ENCODE data around the gene MEGF11. TPM values are rescaled to one million over a fixed set of nuclear protein-coding genes. Genes with fewer than 3 reads are reported as not detected.

Gene MEGF11
- total RNA-seq, 1 donor from 2014 or later: 0.25 TPM

- Histone ChIP-seq H3K4me1 (no peaks in the 10 kb centered on the region), H3K9me3 (no peaks in the 10 kb centered on the region), H3K27ac (no peak overlapping the region), H3K36me3 (no peaks in the 10 kb centered on the region), H3K4me3 (no peak overlapping the region), H3K27me3 (no peaks in the 10 kb centered on the region)
- DNase-seq (ENCODE audit: extremely low spot score in 2 of 2): no peak
- intact Hi-C loops (cut with DNase I): no loop called here
- TF ChIP-seq POLR2AphosphoS5 (IDR thresholded peaks at IDR 0.05; ENCODE audit: insufficient read depth in 1 of 2, low read depth in 1 of 2): no peak
- TF ChIP-seq POLR2A (IDR thresholded peaks at IDR 0.05): no peak
- TF ChIP-seq, protein P1, sequence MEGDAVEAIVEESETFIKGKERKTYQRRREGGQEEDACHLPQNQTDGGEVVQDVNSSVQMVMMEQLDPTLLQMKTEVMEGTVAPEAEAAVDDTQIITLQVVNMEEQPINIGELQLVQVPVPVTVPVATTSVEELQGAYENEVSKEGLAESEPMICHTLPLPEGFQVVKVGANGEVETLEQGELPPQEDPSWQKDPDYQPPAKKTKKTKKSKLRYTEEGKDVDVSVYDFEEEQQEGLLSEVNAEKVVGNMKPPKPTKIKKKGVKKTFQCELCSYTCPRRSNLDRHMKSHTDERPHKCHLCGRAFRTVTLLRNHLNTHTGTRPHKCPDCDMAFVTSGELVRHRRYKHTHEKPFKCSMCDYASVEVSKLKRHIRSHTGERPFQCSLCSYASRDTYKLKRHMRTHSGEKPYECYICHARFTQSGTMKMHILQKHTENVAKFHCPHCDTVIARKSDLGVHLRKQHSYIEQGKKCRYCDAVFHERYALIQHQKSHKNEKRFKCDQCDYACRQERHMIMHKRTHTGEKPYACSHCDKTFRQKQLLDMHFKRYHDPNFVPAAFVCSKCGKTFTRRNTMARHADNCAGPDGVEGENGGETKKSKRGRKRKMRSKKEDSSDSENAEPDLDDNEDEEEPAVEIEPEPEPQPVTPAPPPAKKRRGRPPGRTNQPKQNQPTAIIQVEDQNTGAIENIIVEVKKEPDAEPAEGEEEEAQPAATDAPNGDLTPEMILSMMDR (IDR thresholded peaks at IDR 0.05): no peak
Measured at GRCh38 chr15:66117841-66118240, 135.7 kb downstream of the MEGF11 start.

DNA sequence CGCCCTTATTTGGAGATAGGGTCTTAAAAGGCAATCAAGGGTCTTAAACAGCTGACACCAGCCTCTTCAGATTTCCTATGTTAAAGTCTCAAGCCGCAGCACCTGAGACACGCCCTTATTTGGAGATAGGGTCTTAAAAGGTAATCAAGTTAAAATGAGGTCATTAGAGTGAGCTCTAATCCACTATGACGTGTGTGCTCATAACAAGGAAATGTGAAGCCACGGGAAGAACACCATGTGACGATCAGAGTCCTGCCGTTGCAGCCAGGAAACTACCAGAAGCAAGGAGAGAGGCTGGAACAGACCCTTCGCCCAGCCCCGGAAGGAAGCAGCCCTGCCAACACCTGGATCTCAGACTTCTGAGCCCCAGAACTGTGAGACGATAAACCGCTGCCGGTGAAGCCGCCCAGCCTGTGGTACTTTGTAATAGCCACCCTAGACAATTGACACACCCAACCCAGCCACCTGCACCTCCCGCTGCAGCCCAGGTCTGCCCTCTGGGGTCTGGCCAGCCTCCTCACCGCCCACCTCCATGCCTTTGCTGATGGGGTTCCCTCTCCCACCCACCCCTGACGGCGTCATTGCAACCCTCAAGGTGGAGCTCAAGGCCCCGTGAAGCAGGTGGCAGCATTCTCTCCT lies 137.9 kb downstream of the MEGF11 start:
- Histone ChIP-seq H3K36me3 (no peaks in the 10 kb centered on the region), H3K4me3 (no peak overlapping the region), H3K27me3 (no peaks in the 10 kb centered on the region), H3K4me1 (no peaks in the 10 kb centered on the region), H3K27ac (no peak overlapping the region), H3K9me3 (no peaks in the 10 kb centered on the region)
- TF ChIP-seq POLR2AphosphoS5 (IDR thresholded peaks at IDR 0.05; ENCODE audit: insufficient read depth in 1 of 2, low read depth in 1 of 2): no peak
- no peak for TF ChIP-seq POLR2A (IDR thresholded peaks at IDR 0.05)
- TF ChIP-seq, protein P1 (IDR thresholded peaks at IDR 0.05): no peak
- DNase-seq (ENCODE audit: extremely low spot score in 2 of 2): no peak
- intact Hi-C loops (cut with DNase I): no loop called here

GRCh38 chr15:66114863-66115425 lies 138.6 kb downstream of the MEGF11 start:
- no peak overlapping the region for H3K4me3 ChIP-seq
- intact Hi-C loops (cut with DNase I): no loop called here
- no peak for DNase-seq (ENCODE audit: extremely low spot score in 2 of 2)

DNA sequence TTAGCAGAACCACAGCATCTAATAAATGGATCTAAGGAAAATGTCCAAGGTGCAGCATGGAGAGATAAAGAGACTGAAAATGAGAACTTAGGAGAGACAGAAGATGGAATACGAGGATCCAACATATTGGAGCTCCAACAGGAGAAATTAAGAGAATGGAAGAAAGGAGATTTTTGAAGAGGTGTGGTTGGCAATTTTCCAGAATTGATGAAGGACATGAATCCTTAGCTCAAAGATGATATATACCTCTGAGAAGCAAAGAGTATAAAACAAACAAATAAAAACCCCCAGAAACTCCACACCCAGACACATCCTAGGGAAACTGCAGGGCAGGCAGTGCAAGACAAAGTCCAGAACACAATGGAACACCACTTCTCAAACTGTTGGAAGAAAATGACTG lies 141.2 kb downstream of the MEGF11 start:
- H3K4me1 ChIP-seq: no peaks in the 10 kb centered on the region
- H3K27ac ChIP-seq: no peak overlapping the region
- TF ChIP-seq POLR2A (IDR thresholded peaks at IDR 0.05) (no peak), POLR2AphosphoS5 (IDR thresholded peaks at IDR 0.05; ENCODE audit: insufficient read depth in 1 of 2, low read depth in 1 of 2) (no peak)
- TF ChIP-seq, protein P1 (IDR thresholded peaks at IDR 0.05): no peak
- DNase-seq (ENCODE audit: extremely low spot score in 2 of 2): no peak
- H3K9me3 ChIP-seq: no peaks in the 10 kb centered on the region
- H3K4me3 ChIP-seq: no peak overlapping the region
- no peaks in the 10 kb centered on the region for H3K27me3 ChIP-seq
- intact Hi-C loops (cut with DNase I): no loop called here
- H3K36me3 ChIP-seq: no peaks in the 10 kb centered on the region

More at GRCh38 chr15:66114863-66115425, 138.6 kb downstream of the MEGF11 start:
- H3K4me1 ChIP-seq: no peaks in the 10 kb centered on the region
- no peak for TF ChIP-seq POLR2A (IDR thresholded peaks at IDR 0.05)
- TF ChIP-seq, protein P1 (IDR thresholded peaks at IDR 0.05): no peak
- no peak for TF ChIP-seq POLR2AphosphoS5 (IDR thresholded peaks at IDR 0.05; ENCODE audit: insufficient read depth in 1 of 2, low read depth in 1 of 2)
- no peaks in the 10 kb centered on the region for H3K36me3 ChIP-seq
- H3K27ac ChIP-seq: no peak overlapping the region
- no peaks in the 10 kb centered on the region for H3K27me3 ChIP-seq
- H3K9me3 ChIP-seq: no peaks in the 10 kb centered on the region

DNA sequence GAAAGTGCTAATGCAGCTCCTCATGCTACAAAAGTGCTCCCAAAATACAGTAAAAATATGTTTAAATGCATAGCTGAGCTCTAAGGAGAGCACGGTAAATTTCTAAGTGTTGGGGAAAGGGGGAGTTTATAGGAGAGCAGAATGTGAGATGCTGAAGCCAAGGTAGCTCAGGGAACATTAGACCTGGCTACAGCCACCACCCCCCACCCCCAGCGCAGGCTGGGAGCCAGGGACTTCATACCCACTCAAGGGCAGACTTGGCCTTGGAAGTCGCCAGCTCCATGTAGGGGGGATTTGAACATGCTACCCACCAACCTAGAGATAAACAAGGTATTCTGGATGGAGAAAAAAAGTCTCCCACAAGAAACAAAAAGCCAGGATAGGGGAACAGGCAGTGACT lies 142.2 kb downstream of the MEGF11 start:
- Histone ChIP-seq H3K36me3 (no peaks in the 10 kb centered on the region), H3K4me1 (no peaks in the 10 kb centered on the region), H3K27ac (no peak overlapping the region), H3K9me3 (no peaks in the 10 kb centered on the region), H3K4me3 (no peak overlapping the region), H3K27me3 (no peaks in the 10 kb centered on the region)
- no peak for TF ChIP-seq POLR2A (IDR thresholded peaks at IDR 0.05)
- intact Hi-C loops (cut with DNase I): no loop called here
- DNase-seq (ENCODE audit: extremely low spot score in 2 of 2): no peak
